Hypothalamus (tissue), 51 donors: ENCODE measurements around the gene LRP1-AS.

ENCODE experiments used
- DNase-seq, 51 donors: peaks; one replicate each; lab custom pipeline; 2025; lab: John Stamatoyannopoulos, UW

The LRP1-AS gene

DNA sequence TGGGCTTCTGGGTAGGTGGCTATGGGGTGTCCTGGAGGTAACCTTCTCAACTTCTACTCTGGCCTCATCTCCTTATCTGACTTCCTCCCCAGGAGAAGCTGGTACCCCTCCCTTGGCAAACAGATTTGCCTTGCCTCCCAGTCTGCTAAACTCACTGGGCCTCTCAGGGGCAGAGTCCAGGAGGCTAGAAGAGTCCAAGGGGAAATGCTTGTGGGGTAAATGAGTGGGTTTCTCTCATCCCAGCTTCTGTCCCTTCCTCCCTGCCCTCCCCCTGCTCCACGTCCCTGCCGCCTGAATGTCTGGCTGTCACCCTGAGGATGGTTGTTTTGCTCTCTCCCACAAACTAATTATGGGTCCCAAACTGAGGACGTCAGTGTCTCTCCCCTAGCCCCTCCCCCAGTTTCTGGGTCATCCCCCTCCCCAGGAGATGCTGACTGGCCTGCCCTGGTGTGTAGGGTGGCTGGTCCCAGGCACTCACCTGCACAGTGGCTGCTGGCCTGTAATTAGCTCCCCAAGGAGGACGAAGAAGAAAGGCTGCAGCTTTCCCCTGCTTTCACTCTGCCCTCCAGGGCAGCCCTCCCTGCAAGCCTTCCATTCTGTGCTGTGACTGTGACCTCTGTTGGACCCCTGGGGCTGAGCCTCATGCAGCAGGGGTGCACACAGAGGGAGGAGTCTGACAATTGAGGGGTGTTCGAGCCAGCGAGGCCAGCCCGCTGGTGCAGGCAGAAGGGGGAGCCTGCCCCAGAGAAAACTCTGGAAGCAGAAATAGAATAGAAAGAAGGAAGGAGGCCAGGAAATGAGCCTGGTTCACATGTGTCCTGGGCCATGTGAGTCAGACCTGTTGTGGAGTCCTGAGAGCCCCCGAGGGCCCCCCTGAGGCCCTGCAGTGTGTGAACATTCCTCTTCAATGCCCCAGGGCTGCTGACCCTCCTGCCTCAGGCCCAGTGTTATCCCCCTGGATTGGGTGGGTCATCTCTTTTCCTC, at the start of gene LRP1-AS:
Gene LRP1-AS, minus strand, starts transcription at position 659 of the 984 bp plus-strand sequence.
- DNase-seq, result peak in 1 of 51 donors; percentile 26

DNA sequence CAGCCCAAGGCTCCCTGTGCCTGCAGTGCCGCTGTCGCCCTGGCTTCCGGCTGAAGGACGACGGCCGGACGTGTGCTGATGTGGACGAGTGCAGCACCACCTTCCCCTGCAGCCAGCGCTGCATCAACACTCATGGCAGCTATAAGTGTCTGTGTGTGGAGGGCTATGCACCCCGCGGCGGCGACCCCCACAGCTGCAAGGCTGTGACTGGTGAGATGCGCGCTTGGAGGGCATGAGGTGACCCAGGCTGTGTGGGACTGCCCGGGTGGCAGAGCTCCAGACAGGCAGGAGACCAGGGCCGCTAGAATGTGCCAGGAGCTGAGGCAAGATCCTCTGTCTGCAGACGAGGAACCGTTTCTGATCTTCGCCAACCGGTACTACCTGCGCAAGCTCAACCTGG, 49.5 kb upstream of the LRP1-AS start:
- DNase-seq, result no peak

DNA sequence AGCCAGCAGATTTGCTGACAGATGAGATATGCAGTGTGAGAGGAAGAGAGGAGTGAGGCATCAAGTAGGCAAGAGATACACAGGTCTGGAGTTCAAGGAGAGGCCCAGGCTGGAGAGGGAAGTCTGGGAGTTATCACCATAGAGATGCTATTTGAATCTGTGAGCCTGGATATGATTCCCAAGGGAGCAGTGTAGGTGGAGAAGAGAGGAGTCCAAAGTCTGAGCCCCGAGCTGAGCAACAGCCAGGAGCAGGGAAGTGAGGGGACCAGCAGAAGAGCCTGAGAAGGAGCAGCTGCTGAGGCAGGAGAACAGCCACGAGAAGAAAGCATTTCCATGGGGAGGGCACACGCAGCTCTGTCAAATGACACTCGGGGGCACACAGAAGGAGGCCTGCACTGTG, 49.0 kb upstream of the LRP1-AS start:
- DNase-seq, result peak in 1 of 51 donors; percentile 20

DNA sequence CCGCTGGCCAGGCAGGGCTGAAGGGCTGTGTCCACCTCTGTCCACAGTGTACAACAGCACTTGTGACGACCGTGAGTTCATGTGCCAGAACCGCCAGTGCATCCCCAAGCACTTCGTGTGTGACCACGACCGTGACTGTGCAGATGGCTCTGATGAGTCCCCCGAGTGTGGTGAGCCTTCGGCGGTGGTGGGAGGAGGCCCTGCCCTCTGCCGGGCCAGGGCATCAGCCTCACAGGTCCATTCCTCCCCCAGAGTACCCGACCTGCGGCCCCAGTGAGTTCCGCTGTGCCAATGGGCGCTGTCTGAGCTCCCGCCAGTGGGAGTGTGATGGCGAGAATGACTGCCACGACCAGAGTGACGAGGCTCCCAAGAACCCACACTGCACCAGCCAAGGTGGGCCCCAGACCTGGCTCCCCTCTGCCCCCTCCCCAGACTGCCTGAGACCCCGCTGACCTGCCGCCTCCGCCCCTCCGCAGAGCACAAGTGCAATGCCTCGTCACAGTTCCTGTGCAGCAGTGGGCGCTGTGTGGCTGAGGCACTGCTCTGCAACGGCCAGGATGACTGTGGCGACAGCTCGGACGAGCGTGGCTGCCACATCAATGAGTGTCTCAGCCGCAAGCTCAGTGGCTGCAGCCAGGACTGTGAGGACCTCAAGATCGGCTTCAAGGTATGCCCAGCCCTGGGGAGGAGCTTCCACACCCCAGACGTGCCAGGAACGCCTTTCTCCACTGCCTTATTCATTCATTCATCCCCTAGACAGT, 48.4 kb upstream of the LRP1-AS start:
- peak in 1 of 51 donors; percentile 20 for DNase-seq

DNA sequence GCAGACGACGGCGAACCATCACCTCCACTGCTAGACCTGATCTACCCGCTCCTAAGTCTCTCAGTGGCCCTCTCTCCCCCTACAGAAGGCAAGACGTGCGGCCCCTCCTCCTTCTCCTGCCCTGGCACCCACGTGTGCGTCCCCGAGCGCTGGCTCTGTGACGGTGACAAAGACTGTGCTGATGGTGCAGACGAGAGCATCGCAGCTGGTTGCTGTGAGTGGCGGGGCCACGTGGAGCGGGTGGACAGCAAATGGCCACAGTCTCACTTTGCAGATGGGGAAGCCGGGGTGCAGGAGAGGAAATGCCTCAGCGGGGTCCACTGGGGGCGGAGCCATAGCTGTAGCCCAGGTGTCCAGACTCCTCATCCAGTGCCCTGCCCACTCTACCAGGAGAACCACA, 47.8 kb upstream of the LRP1-AS start:
- DNase-seq, result peak in 4 of 51 donors; percentile 10 to 30 (median 18)

DNA sequence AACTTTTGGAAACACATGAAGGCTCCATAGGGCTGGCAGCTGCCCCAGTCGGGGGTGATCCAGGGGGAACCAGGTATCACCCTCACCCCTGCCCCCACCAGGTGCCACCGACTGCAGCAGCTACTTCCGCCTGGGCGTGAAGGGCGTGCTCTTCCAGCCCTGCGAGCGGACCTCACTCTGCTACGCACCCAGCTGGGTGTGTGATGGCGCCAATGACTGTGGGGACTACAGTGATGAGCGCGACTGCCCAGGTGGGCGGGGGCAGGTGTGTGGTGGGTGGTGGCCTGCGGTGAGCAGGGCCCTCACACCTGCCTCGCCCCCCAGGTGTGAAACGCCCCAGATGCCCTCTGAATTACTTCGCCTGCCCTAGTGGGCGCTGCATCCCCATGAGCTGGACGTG, 46.8 kb upstream of the LRP1-AS start:
- no peak for DNase-seq

DNA sequence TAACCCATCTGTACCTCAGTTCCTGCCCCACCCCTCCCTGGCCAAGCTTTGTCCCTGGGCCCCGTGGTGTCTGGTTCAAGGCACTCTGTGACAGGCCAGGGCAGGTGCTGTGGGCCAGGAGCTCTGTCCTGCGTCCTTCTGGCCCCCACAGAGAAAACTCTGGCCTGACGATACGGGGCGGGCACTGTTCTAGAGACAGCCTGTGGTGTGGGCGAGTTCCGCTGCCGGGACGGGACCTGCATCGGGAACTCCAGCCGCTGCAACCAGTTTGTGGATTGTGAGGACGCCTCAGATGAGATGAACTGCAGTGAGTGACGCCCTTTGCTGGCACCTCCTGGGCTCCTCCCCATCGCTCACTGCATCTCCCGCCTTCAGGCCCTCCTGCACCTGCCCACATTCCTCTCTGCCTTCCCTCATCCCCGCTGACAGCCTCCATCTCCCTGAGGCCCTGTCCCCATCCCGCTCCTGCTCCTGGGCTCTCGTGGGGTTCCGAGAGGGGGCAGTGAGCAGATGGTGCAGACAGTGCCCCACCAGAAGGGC, 46.4 kb upstream of the LRP1-AS start:
- no peak for DNase-seq

DNA sequence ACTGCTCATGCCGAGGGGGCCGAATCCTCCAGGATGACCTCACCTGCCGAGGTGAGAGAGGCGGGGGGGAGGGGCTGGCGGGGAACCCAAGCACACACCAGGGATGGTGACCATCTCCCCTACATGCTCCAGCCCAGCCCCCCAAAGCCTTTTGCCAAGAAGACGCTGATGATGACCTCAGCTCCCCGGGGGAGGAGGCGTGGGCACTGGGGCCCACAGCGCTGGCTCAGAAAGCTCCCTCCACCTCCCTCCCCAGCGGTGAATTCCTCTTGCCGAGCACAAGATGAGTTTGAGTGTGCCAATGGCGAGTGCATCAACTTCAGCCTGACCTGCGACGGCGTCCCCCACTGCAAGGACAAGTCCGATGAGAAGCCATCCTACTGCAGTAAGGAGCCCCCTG, 45.5 kb upstream of the LRP1-AS start:
- DNase-seq, result no peak

DNA sequence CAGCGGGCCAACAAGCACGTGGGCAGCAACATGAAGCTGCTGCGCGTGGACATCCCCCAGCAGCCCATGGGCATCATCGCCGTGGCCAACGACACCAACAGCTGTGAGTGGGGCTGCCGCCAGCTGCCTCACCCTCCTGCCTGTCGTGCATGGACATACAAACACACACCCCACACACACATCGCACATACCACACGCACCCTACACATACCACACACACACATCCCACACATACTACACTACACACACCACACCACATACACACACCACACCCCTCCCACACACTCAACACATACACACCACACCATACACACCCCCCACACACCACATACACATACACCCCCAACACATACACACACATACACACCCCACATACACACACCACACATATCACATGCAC, 44.0 kb upstream of the LRP1-AS start:
- peak in 1 of 51 donors; percentile 15 for DNase-seq

DNA sequence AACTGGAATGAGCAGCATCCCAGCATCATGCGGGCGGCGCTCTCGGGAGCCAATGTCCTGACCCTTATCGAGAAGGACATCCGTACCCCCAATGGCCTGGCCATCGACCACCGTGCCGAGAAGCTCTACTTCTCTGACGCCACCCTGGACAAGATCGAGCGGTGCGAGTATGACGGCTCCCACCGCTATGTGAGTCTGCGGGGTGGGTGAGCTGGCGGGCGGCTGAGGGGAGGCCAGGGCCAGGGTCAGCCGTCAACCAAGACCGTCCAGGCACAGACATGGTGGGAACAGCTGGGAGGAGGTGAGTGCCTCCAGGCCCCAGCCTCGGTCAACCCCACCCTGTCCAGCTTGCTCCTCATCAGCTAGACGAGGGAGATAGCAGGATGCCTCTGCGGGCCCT, 43.4 kb upstream of the LRP1-AS start:
- DNase-seq, result no peak

DNA sequence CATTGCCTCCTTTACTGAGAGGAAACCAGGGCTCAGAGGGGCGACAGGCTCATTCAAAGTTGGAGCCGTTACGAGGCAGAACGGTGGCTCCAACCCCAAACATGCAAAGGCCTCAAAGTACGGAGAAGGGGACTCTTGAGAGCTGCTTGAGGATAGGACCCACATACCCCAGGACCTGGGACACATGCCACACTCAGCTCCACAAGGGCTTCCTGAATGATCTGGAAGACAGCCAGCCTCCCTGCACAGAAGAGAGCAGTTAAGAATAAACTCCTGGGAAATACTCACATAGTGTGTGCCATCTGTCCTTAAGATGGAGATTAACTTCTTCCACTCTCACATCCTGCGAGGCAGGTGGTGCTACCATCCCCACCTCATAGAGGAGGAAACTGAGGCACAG, 42.6 kb upstream of the LRP1-AS start:
- DNase-seq, result peak in 11 of 51 donors; percentile 8 to 41 (median 21)

DNA sequence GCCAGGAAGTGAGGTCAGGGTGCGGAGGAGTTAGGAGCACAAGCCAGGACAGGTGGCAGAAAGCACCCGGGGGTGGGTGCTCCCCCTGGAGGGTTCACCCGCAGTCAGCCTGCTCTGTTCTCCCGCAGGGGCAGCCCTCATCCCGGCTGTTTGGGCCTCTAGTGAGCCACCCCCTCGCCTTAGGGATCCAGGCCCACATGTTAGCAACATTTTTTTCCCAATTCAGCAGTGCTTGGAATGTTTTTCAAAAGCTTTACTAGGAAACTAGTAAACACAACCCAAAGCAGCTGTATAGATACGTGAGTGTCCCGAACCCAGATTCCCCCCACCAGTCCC, 40.6 kb upstream of the LRP1-AS start:
- no peak for DNase-seq

DNA sequence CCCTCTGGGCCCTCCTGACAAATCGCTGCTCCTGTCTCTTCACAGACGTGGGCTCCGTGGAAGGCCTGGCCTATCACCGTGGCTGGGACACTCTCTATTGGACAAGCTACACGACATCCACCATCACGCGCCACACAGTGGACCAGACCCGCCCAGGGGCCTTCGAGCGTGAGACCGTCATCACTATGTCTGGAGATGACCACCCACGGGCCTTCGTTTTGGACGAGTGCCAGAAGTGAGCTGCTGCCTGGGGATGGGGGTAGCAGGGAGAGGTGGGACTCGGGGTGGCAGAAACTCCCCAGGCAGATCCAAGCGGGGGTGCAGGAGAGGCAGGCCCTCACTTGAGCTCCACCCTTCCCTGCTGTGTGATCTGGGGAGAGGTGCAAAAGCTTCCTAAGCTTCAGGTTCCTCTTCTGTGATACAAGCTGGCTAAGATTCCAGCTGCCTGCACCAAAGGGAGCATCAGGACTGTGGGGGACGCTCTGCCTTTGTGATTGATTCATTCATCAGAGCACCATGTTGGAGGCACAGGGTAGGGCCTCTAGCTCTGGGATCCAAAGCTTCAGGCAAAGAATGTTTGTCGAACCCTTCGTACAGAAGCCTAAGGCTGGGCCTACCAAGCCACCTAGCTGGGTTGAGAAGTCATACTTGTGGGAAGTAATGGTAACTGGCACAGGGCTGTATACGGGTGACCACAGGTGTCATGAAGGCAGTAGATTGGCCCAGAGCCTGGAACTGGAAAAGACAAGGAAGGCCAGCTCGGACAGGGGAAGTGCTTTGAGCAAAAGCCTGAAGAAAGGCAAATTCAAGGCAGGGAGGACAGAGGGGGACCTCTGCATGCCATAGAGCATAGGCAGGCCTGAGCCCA, 40.0 kb upstream of the LRP1-AS start:
- DNase-seq, result peak in 1 of 51 donors; percentile 49

DNA sequence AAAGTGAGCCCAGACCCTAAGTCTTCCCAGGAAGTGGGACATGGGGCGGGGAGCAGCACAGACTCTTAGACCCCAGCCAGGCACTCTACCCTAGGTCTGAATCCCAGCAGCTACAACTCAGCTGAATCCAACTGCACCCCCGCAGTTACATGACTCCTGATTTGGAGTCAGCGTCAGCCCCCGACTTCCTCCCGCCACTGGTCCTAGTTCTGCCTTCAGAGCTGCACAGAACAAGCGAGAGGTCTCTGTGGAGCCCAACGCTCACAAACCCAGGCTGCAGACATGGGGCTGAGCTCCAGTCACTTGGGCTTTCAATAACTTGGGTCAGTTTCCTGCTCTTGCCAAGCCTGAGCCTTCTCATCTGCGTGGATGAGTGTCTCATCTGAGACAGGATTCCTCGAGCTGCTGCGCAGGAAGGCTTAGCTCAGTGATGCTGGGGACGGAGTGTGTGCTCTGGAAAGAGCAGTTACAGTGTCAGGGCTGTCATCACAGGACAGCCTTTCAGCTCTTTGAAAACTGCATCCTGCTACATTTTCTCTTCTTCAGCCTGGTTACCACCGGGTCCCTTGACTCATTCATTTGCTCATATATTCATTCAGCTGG, 38.6 kb upstream of the LRP1-AS start:
- peak in 1 of 51 donors; percentile 9 for DNase-seq

DNA sequence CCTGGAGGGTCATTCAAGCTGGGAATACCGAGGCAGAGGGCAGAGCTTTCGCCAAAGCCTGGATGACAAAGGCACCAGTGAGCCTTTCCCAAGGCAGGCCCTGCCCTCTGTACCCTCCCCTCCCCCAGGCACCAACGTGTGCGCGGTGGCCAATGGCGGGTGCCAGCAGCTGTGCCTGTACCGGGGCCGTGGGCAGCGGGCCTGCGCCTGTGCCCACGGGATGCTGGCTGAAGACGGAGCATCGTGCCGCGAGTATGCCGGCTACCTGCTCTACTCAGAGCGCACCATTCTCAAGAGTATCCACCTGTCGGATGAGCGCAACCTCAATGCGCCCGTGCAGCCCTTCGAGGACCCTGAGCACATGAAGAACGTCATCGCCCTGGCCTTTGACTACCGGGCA, 38.0 kb upstream of the LRP1-AS start:
- no peak for DNase-seq

DNA sequence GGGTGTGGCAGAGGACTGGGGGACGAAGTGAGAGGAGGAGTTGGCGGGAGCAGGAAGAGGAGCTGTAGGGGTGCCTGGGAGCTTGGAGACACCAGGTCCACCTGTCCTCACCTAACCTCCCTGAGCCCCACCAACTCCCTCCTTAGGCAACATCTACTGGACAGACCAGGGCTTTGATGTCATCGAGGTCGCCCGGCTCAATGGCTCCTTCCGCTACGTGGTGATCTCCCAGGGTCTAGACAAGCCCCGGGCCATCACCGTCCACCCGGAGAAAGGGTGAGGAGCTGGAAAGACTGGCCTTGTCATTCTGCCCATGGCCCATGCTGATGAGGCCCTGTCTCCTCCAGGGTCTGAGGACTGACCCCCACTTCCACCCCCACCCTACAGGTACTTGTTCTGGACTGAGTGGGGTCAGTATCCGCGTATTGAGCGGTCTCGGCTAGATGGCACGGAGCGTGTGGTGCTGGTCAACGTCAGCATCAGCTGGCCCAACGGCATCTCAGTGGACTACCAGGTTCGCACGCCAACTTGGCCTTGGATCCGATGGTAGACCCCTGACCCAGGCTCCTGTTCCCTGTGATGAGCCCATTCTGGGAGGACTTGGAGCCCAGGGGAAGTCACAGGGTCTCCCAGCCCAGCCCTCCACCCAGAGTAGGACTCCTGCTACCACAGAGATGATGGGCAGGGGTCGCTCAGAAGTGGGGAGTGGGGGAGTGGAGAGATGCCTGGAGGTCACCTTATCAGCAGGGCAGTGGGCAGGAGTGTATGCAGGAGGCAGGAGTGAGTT, 36.7 kb upstream of the LRP1-AS start:
- DNase-seq, result no peak

DNA sequence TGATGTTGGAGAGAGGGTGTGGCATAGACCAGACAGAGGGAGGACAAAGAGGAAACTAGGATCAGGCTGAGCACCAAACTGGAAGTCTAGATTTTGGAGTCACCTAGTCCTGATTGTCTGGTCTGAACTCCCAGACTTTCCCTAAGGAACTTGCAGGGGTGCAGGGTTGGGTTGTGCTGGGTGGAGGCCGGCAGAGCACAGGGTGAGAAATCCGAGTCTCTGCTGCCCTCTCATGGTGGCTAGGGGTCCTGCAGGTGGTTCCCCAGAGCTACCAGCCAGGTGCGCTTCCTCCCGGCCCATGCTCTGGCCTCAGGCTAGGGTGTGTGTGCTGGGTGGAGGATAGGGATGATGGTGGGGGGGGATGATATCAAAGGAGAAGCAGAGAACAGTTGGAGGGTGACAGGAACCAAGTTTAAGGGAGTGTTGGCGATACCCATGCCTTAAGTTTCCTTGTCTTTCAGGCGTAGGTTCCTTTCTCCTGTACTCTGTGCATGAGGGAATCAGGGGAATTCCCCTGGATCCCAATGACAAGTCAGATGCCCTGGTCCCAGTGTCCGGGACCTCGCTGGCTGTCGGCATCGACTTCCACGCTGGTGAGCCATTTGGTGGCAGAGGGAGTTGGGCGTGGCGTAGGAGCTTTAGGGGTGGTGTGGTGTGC, 35.6 kb upstream of the LRP1-AS start:
- peak in 40 of 51 donors; percentile 4 to 73 (median 36) for DNase-seq

DNA sequence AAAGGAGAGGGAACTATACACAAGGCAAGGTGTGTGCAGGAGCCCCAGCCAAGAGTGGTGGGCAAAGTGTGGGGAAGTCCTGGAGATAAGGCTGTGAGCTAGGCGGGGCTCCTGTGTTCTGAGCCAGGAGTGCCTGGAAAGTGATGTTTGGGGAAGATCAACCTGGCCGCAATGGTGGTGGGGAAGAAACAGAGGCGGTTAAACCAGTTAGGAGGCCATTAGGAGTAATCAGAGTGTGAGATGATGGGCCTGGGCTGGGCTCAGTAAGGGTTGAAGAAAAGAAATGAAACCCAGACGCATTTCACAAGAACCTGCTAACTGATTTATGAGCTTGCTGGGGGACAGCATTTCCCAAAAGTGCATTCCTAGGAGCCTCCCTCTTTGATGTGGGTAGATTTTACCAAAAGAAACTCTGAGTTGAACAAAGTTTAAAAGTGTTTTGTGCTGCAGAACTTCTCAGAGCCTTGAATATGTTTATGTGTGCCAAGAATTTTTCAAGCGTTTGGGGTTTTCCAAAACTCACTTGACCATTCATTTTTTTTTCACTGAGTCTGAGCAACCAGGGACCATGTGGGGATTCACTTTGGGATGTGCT, 34.2 kb upstream of the LRP1-AS start:
- DNase-seq, result no peak
